GM18519 (cell line): ENCODE results near the gene TGFA.

Source experiments
- ATAC-seq: cut with Tn5 transposase; IDR thresholded peaks from one replicate; pipeline ENCODE4 v1.9.1; 2021; ENCODE audit warnings: mild to moderate bottlenecking, moderate library complexity; ENCODE audit not compliant: unreplicated experiment, low FRiP score

Gene TGFA

GRCh38 chr2:70553334-70553583, 367 bp downstream of the TGFA start:
- ATAC-seq: no peak

- ATAC-seq: no peak
Observed at GRCh38 chr2:70552501-70553333, 909 bp downstream of the TGFA start.

- ATAC-seq: no peak
Observed at GRCh38 chr2:70551167-70551566, 2.5 kb downstream of the TGFA start.

DNA sequence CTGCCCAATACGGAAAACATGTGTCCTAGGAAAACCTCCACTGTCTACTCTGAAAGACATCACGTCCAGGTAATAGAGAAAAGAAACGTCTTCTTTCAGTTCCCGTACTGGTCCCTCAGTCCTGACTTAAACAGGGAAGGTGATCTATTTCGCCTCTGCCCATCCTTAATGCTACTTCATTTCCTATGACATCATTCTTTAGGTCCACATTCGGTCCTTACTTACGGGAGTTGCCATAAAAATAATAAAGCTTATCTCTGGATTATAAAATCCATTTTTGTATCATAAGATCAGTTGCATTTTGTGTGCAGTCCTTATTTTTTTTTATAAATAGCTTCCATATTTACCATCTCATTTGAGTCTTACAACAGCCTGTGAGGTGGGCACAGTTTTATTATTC, 3.7 kb downstream of the TGFA start:
- ATAC-seq: no peak

GRCh38 chr2:70549064-70549710, 4.4 kb downstream of the TGFA start:
- no peak for ATAC-seq

DNA sequence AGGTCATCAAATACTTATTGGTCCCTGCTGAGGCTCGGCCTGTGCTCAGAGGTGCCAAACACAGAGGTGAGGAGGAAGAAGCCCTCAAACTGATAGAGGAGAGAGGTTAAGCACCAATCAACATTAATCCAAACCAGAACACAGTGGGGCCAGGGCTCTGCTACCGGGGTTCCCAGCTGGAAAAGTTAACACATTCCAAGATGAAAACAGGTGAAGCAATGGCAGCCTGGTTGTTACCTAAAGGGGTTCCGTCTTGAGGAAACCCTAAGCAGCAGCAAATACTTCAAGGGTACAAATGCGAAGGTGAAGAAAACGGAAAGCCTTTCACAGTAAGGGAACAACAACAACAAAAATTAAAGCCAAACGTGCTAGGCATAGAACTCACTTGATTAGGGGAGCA, 5.4 kb downstream of the TGFA start:
- ATAC-seq: no peak

GRCh38 chr2:70546885-70547284, 6.7 kb downstream of the TGFA start:
- ATAC-seq: no peak

- ATAC-seq: no peak
Observed at GRCh38 chr2:70546376-70546775, 7.2 kb downstream of the TGFA start.

GRCh38 chr2:70541481-70542020, 12.1 kb downstream of the TGFA start:
- no peak for ATAC-seq

- ATAC-seq: no peak
Observed at GRCh38 chr2:70537840-70538239, 15.8 kb downstream of the TGFA start.

GRCh38 chr2:70536517-70537055, 17.0 kb downstream of the TGFA start:
- ATAC-seq: no peak

- no peak for ATAC-seq
Observed at GRCh38 chr2:70535573-70535972, 18.1 kb downstream of the TGFA start.

DNA sequence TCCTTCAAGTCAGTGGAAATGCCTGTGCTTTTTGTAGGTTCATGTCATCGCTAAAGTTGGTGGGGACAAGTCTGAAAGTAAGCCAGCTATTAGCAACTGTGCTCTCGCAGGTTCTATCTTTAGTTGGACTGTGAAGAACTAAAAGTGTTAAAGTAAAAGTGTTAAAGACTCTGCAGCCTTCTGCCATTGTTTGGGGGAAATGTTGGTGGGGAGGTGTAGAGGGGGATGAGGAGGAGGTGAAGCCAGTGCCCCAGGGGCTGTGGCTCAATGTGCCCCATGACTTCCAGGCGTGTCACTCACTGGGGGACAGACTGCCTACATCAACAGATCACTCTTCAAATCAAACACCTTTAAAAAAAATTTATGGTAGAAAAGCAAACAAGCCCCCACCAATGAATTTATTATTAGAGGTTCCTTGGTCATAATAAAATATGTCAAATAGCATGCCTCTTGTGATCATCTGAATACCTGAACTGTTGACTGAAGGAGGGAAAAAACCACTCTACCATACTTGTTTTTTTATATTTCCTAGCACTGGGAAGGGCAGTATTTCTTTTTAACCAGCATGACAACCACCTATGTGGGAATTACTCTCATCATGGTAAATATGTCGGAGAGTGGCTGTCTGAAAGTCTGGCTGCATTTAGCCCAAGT, 19.3 kb downstream of the TGFA start:
- no peak for ATAC-seq

DNA sequence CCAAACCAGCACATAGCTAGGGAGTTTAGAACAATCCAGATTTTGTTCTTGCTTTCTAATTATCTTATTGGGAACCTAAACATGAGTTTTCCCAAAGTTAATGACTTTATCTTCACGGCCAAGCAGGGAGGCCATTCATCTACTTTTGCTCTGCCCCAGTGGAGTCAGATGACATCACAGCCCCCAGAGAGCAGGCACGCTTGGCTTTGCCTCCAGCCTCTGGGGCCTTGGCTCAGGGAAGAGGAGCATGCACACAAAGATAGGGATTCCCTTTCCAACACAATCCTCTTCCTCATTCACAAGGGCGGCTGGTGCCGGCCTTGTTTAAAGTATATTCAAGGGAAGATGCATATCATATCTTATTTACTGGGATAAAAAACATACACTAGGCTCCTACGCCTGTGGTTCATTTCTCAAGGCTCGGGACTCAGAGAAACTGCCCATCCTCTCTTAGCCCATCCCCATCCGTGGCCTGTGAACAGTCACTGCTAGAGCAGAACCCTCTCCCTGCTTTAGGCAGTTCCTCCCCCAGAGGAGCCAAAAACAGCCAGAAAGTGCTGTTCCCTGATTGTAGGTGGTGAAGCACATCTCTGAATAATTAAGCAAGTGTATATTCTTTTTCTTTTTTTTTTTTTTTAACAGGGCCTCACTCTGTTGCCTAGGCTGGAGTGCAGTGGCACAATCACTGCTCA, 21.2 kb downstream of the TGFA start:
- no peak for ATAC-seq

GRCh38 chr2:70531419-70532086, 22.1 kb downstream of the TGFA start:
- no peak for ATAC-seq

- ATAC-seq: no peak
Observed at GRCh38 chr2:70529610-70530009, 24.0 kb downstream of the TGFA start.

DNA sequence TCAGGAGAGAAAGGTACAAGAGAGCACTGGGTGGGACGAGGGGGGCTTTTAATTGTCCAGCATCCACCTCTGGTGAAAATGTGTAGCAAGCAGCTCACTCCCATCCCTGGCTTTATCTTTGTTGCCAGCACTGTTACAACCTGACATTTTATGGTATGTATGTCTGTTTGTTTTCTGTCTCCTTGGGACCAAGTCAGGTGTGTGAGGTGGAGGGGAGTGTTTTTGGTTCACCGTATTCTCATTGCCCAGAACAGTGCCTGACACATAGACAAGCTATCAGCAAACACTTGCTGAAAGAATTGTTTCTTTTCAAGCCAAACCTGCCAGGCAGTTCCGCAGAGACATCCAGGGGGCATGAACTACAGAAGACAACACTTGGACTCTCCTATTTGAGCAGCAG, 24.7 kb downstream of the TGFA start:
- no peak for ATAC-seq

DNA sequence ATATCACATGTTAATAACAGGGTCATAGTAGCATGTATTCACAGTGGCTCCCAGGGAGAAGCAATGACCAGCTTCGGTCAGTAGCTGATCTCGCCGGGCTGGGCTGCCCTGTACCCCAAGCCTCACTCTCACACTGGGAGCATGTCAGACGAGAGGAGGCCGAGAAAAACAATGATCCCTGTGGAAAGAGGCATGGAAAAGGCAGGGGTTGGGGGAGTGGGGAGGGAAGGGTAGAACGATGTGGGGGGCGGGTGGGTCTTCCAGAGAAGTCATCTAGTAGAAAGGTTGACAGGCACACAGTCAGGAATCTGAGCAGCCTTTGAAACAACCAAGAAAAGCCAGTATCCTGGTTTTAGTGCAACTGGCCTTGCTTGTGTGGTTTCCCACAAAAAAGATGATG, 25.4 kb downstream of the TGFA start:
- ATAC-seq: no peak

- no peak for ATAC-seq
Observed at GRCh38 chr2:70527447-70528080, 26.1 kb downstream of the TGFA start.

DNA sequence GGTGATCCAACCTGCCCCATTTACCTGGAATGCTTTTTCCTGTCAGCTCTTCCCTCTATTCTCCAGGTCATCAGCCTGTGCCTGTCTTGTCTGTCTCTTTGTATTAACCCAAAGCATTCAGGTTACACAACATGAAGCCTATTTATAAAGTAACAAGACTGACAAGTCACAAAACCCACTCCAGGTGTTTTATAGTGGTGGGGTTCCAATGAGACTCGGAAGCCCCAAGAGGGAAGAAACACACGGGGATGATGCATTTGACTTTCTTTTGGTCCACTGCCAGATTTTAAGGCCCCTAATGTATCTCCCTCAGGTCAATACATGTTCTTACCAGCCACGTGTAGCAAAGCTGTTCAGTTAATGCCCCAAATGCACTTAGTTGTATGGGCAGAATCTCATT, 27.5 kb downstream of the TGFA start:
- ATAC-seq: no peak
